SK-MEL-5 (cell line): ENCODE measurements around the gene PHLDB2. TPM values are rescaled to one million over a fixed set of nuclear protein-coding genes. Genes with fewer than 3 reads are reported as not detected.

Experiments used
- DNase-seq: peaks from one replicate; pipeline ENCODE4 v3.0.0-alpha.2; 2016; ENCODE audit warnings: low read depth, low spot score
- in situ Hi-C: cut with HindIII; loops from 2 replicates; pipeline ENCODE4 v1.10.0; 2016; ENCODE audit warnings: low sequenced_read_pairs, high pct_unique_total_duplicates, low pct_unique_long_range_greater_than_20kb
- total RNA-seq: library from RNA; depleted of rRNA; stranded (reverse); fragments of >200 nt; shearing (Covaris generic); gene quantifications from 2 replicates; pipeline ENCODE4 v1.2.3, GENCODE V29; 2014

The PHLDB2 gene
- total RNA-seq, 1 experiment from 2014 or later: 36.9 TPM

DNA sequence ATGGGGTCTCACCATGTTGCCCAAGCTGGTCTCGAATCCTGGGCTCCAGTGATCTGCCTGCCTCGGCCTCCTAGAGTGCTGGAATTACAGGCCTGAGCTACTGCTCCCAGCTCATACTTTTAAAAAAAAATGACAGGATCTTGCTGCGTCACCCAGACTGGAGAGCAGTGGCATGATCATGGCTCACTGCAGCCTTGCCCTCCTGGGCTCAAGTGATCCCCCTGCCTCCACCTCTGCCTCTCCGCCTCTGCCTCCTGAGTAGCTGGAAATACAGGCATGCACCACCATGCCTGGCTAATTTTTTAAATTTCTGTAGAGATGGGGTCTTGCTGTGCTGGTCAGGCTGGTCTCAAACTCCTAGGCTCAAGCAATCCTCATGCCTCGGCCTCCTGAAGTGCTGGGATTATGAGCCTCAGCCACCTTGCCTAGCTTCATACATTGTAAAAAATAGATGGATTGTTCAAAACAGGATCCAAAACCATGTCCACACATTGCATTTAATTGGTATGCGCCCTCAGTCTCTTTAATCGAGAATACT is 8.9 kb downstream of the PHLDB2 start:
- in situ Hi-C loops: no loop called here
- DNase-seq: no peak

DNA sequence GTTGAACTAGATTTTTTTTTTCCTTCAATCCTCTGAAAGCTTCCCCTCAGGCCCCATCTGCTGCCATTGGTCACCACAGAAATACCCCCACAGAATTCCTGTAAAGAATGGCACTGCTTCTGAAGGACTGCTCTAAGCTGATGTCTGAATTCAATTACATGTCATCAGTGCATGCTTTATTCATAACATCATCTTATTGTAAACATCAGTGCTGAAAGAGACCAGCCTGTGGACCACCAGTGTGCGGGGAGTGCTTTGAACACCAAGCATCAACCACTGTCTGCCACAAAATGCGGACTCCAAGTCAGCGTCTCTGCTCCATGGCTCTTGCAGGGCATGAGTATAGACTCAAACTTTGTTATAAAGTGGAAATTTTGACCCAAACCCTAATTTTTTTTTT is 11.6 kb downstream of the PHLDB2 start:
- no peak for DNase-seq
- in situ Hi-C loops: no loop called here

DNA sequence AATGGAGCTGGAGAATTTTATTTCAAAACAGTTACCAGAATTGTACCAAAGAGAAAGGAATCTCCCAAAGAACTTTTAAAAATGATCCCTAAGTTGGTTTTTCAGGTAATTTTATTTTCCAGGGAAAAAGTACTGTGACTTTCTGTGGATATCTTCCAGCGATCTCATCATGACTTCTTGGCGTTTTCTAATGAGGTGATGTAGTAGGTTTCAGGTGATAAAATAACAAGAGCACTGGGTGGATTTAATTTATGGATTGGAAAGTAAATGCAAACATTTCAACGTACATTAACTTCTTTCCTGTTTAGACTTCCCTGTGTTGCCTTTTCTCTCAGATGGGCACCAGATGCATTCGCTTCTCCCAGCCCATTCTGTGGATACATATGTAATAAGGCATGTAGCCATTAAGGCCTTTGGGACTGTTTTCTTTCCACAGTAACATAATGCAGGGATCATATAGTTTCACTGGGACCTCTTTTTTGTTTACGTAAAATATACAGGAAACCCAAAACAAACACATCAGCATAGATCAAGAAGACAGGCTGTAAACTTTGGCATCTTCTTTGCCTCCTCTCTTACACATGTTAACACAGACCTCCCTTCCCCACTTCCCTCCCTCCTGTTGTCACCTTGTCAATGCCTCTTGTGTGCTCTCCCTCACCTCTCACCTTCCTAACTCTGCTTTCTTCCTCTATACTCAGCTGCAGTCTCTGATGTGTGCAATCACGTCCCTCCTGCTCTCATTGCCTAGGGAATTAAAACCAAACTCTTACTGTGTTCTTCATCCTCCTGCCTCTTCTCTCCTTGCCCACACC is 13.0 kb downstream of the PHLDB2 start:
- no peak for DNase-seq
- in situ Hi-C loops: no loop called here

DNA sequence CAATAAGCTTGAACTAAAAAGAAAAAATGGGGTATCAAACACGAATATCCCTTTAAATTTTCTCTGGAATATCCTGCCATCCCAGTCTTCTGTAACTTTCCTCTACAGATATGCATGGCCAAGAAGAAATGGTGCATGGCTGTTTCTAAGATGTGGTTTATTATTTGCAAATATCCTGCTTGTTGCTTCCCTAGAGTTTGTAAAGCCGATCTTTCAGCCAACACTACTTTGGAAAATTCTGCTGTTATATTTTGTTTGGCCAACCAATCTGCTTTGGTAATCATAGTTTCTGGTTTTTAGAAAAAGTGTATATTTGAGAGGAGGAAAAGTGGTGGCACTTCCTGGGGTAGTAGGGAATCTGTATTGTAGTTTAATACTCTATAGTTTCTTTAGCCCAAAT is 13.9 kb downstream of the PHLDB2 start:
- no peak for DNase-seq
- in situ Hi-C loops: no loop called here

DNA sequence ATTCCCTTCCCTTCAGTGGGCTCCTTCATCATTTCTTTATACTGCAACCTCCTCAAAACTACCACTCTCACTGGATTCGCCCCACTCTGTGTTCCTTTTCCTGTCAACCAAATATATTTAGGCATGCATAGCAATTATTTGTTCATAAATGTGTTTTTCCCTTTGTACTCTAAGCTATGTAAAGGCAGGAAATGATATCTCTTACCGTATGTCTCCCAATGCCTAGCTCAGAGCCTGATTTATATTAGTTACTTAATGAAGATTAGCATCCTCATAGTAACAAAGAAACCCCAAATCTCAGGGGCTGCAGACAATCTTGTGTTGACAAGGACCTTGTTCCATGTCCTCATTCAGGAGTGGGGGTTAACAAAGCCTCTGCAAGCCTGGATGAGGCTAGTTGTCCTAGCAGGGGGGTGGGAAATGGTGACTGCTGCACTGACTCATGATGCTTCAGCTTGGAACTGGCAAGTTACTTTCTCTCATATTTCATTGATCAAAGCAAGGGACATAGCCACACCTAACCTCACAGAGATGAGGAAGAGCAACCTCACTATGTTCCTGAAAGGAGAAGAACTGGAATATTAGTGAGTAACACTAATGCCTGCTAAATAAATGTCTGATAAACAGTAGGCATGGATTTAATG is 15.2 kb downstream of the PHLDB2 start:
- in situ Hi-C loops: no loop called here
- DNase-seq: no peak

DNA sequence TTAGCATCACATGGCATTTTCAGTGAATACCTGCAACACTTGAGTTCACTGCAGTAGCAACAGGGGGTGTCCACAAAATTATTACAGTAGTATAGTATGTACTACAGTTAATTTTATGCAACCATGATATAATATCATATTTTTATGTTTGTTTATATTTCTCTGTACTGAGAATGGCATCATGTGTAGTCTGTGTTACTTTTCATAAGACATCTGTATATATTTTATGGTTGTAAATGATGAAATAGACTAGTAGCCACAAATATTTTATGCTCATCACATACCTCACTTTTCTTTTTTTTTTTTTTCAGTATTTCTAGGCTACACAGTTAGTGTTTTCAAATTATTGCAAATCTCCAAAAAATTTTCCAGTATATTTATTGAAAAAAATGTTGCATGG is 22.4 kb downstream of the PHLDB2 start:
- DNase-seq: no peak
- in situ Hi-C loops: no loop called here

DNA sequence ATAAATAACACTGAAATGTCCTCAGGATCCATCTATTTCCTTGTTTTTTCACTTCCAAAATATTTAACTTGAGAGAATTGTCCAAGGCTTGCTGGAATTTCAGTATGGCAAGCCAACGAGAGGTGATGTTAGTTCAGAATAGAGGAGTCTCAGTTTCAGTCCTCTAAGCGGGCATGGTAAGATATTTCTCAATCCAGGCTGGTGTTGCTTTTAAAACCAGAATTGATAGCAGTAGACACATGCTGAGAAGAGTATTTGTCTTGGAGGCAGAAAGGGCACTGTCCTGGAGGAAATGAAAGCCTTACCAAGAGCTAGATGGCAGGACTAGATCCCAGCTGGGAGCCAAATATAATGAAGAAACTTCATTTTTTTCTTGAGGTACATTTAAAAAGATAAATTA is 23.1 kb downstream of the PHLDB2 start:
- no peak for DNase-seq
- in situ Hi-C loops: no loop called here

DNA sequence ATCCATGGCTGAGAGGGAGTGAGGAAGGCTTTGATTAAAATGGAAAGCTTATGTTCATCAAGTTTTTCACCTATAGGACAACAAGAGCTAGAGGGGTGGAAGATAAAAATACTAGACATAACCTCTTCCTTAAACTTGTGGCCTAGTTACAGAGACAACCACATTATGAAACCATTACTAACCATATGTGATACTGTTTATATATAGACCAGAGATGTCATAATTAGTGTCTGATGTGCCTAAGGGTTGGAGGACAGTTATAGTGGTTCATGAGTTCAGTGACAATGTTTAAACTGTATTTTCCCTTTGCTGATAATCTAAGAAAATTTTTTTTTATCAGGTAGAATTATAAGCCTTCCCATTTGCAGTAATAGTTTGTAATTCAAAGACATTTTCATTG is 23.7 kb downstream of the PHLDB2 start:
- DNase-seq: no peak
- in situ Hi-C loops: no loop called here

DNA sequence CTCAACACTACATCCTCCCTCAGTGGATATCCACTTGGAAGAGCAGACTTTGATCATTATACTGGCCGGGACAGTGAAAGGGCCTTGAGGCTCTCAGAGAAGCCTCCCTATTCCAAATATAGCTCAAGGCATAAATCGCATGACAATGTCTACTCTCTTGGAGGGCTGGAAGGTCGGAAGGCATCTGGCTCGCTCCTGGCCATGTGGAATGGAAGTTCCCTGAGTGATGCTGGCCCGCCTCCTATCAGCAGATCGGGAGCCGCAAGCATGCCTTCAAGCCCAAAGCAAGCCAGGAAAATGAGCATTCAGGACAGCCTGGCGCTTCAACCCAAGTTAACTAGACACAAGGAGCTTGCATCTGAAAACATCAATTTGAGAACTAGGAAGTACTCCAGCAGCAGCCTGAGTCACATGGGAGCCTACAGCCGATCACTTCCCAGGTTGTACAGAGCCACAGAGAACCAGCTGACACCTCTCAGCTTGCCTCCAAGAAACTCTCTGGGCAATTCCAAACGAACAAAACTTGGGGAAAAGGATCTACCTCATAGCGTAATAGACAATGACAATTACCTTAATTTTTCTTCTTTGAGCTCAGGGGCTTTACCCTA is 25.4 kb downstream of the PHLDB2 start:
- in situ Hi-C loops: no loop called here

DNA sequence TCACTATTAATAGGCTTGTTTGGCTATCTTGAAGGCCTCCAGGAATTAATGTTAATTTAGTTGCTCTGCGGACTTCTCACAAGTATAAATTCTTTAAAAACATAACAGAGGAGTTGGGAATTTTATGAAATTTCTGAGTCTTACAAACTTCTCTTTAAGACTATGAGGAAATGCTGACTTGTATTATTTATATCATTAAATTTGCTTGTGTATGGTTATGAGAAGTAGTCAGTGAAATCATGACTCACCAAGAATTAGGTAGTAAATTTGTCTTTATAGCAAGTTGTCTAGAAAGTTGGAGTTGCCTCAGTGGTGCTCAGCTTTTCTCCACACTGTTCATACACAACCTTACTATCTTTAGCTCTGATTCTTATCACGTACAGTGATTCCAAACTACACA is 26.5 kb downstream of the PHLDB2 start:
- in situ Hi-C loops: no loop called here
- DNase-seq: no peak

More for the DNA sequence above, 25.4 kb downstream of the PHLDB2 start:
- DNase-seq: no peak

DNA sequence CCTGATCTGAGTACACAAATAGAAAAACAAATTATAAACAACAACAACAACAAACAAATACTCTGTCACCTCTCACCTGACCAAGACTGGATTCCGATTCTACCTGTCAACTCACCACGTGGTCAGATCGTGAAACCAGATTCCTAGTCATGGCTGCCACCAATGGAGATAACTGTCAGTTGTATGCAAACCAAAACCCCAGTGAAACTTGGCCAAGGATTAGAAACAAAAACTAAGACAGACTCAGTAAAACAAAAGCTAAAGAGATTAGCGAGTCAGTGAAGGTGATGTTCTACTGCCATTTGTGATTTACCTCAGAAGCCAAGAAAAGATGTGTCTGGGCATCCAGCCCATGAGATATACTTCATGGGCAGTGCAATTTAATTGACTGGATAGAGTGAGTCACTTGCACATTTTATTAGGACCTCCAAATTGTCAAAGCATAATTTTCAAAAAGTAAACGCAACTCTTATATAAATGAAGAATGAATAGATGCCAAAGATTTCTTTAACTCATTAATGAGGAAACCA is 31.1 kb downstream of the PHLDB2 start:
- in situ Hi-C loops: no loop called here
- no peak for DNase-seq

DNA sequence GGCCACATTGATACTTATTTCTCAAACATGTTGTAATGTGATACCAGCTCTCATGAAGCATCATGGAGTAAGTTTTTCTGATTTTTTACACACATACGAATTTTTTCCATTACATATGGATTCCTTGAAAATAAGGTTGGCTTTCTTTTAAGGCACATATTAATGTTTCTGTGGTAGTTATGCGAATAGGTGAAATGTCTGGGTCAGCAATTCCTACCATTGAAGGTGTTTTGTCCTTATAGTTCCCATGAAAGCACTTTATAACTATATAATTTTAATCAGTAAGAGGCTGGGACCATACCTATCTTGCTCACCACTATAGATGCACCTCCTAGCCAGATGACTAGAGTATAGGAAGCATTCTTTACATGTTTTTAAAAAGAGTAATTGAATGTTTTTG is 33.0 kb downstream of the PHLDB2 start:
- in situ Hi-C loops: no loop called here
- DNase-seq: no peak

DNA sequence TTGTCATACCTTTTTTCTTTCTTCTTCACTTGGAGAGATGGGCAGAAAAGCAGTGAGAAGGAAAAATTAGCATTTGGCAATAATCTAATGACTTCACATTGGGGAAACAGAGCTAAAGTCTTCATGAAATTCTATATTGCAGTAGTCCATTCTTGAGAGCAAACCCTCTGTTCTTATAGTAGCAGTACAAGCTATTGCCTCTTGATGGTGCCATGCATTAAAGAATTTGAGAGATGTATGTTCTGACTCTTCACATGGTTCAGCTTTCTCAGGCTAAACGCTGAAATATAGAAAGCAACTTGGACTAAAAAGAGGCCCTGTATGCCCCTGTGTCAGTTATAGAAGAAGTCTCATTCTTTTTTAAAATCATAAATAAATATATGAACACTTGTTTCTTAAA is 36.0 kb downstream of the PHLDB2 start:
- in situ Hi-C loops: no loop called here
- DNase-seq: peak; percentile 82

DNA sequence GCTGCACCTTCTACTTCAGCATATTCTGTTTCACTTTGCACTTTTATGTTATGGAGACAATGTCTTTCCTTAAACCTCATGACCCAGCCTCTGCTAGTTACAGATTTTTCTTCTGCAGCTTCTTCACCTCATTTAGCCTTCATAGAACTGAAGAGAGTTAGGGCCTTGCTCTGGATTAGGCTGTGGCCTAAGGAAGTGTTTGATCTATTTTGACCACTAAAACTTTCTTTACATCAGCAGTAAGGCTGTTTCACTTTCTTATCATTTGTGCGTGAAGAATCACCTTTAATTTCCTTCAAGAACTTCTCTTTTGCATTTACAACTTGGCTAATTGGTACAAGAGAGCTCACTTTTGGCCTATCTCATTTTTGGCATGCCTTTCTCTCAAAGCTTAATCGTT is 40.9 kb downstream of the PHLDB2 start:
- no peak for DNase-seq
- in situ Hi-C loops: no loop called here

DNA sequence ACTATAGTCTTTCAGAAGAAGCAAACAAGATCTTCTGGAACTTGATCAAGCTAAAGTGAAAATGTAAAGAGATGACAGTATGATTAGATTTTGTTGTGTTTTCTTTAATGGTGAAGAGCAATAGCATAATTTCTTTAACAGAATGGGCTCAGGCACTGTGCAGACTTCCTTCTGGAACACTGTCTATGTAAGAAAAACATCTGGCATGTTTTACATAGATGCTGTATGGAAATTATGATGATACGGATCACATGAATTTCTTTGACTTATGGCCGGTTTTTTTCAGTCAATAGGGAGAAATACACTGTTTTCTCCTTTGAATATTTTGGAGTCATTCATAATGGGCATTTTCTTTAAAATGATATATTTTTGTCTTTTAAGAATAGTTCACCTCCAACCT is 42.6 kb downstream of the PHLDB2 start:
- in situ Hi-C loops: no loop called here
- DNase-seq: no peak

DNA sequence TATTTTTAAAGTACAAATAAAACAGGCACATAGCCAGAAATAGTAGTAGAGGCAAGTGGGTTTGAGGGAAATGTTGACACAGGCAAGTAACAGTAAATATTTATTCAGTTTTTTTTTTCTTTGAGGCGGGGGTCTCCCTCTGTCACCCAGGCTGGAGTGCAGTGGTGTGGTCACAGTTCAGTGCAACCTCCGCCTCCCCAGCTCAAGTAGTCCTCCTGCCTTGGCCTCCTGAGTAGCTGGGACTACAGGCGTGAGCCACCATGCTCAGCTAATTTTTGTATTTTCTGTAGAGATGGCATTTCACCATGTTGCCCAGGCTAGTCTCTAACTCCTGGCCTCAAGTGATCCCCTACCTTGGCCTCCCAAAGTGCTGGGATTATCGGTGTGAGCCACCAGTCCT is 43.5 kb downstream of the PHLDB2 start:
- DNase-seq: no peak
- in situ Hi-C loops: no loop called here

DNA sequence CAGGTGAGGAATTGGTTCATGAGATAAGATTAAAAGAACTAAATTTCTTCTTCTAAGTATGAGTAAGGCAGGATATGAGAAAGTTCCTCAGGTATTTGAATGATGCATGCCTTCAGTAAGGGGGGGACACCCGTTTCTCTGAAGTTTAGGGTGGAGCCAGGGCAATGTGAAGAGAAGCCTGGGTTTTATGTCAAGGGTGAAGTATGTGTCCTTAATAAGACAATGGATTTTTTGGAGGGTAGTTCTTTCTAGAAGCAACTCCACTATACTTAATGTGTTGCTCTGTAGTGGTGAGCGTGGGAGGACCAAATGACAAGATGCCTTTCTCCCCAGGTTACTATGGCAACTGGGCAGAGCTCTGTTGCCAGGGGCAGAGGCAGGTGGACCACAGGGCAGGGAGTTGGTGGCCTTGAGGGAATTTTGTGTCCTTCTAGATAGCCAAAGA is 44.0 kb downstream of the PHLDB2 start:
- no peak for DNase-seq

More for the DNA sequence above, 44.0 kb downstream of the PHLDB2 start:
- in situ Hi-C loops: no loop called here
